Small intestine (tissue), 7 donors: Measurements from ENCODE around the gene CHD6. TPM values are rescaled to one million over a fixed set of nuclear protein-coding genes. Genes with fewer than 3 reads are reported as not detected.

ENCODE experiments used
- DNase-seq, 2 donors: peaks; one replicate each; pipeline versions ENCODE4 v3.0.0 to v3.0.0-alpha.2; 2013
- FAIRE-seq: peaks from 2 replicates; lab custom pipeline; 2012; peaks lifted over from hg19 to GRCh38; lab: Jason Lieb, UNC
- H3K27ac ChIP-seq, 3 donors: one replicate each; pipeline ENCODE4 v1.5.1; 2013; ENCODE audit warnings: low read length in 2 of 3, mild to moderate bottlenecking in 2 of 3, control low read depth in 1 of 3, inconsistent platforms in 1 of 3, low read depth in 1 of 3, moderate library complexity in 1 of 3
- H3K27me3 ChIP-seq, 3 donors: one replicate each; pipeline ENCODE4 v1.6.1; 2013; ENCODE audit warnings: low read length in 3 of 3, inconsistent platforms in 1 of 3; ENCODE audit not compliant: control insufficient read depth in 3 of 3, insufficient read depth in 3 of 3
- H3K36me3 ChIP-seq, 3 donors: one replicate each; pipeline ENCODE4 v1.6.1; 2013; ENCODE audit warnings: low read length in 3 of 3, inconsistent platforms in 1 of 3, low read depth in 1 of 3, mild to moderate bottlenecking in 1 of 3, moderate library complexity in 1 of 3; ENCODE audit not compliant: control insufficient read depth in 3 of 3, insufficient read depth in 2 of 3
- H3K4me1 ChIP-seq, 3 donors: one replicate each; pipeline ENCODE4 v1.6.1; 2013; ENCODE audit warnings: low read length in 2 of 3, inconsistent platforms in 1 of 3, low read depth in 1 of 3, mild to moderate bottlenecking in 1 of 3, moderate library complexity in 1 of 3; ENCODE audit not compliant: control insufficient read depth in 3 of 3, insufficient read depth in 2 of 3
- H3K4me3 ChIP-seq, 3 donors: one replicate each; pipeline ENCODE4 v1.5.1; 2013; ENCODE audit warnings: low read length in 3 of 3, control low read depth in 1 of 3, inconsistent platforms in 1 of 3, low read depth in 1 of 3, mild to moderate bottlenecking in 1 of 3, moderate library complexity in 1 of 3
- H3K9me3 ChIP-seq, 2 donors: one replicate each; pipeline ENCODE4 v1.6.1; 2013; ENCODE audit warnings: low read depth in 1 of 2, low read length in 1 of 2; ENCODE audit not compliant: control insufficient read depth in 2 of 2, insufficient read depth in 1 of 2
- WGBS, 3 donors: extraction: QIAGEN DNeasy Blood & Tissue Kit; methylation state at CpG; one replicate each; pipeline ENCODE4 v1.1.7; 2013; 5-methylcytosine and 5-hydroxymethylcytosine counted together
- polyA plus RNA-seq, 4 donors: library from polyadenylated mRNA; stranded (reverse) in 3 of 4; unstranded in 1 of 4; fragments of 200-250 nt in 3 of 4; fragments of 120-200 nt in 1 of 4; gene quantifications; one replicate each; pipeline versions ENCODE4 v1.2.1 to v1.2.3, GENCODE V29; 2013
- donor health status: healthy with polysubstance abuse.
- donor health status: control.
- donor health status: control.
- donor health status: Bipolar disorder and iron deficiency.
- donor health status: healthy.

CHD6 gene
- polyA plus RNA-seq, 4 donors = 5.3 to 46.7 (median 16.1) TPM

DNA sequence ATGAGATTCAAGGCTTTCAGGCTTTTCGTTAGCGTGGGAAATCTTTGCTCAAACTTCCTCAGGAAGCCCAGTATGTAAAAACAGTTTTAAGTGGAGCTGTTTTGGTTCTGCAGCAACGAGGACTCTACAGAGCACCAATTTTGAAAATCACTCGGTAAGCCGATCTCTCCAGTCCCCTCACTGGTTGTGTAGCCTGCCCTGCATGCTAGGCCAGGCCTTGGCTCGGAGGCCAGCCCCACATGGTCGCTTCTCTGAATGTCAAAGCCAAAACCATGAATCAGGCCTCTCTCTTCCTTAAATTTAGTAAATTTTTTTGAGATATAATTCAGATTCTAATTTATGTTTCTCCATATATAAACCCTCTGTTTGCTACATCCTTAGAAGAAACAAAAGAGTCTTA is 108.0 kb downstream of the CHD6 start:
- FAIRE-seq = no peak
- peaks cover 3 to 17% (median 6%) of the 10 kb centered on the region in 3 donors for H3K36me3 ChIP-seq
- WGBS, 3 donors = 61 to 81% (median 75%) methylated on average over 7 of the region's 7 CpGs
- H3K4me3 ChIP-seq = no peak overlapping the region
- peaks cover 3 to 21% (median 12%) of the 10 kb centered on the region in 3 donors for H3K4me1 ChIP-seq
- H3K27ac ChIP-seq = peak overlapping the region in 1 of 3 donors; percentile 11
- no peak for DNase-seq
- peaks cover 0 to 2% of the 10 kb centered on the region in 2 donors for H3K9me3 ChIP-seq
- H3K27me3 ChIP-seq = no peaks in the 10 kb centered on the region

DNA sequence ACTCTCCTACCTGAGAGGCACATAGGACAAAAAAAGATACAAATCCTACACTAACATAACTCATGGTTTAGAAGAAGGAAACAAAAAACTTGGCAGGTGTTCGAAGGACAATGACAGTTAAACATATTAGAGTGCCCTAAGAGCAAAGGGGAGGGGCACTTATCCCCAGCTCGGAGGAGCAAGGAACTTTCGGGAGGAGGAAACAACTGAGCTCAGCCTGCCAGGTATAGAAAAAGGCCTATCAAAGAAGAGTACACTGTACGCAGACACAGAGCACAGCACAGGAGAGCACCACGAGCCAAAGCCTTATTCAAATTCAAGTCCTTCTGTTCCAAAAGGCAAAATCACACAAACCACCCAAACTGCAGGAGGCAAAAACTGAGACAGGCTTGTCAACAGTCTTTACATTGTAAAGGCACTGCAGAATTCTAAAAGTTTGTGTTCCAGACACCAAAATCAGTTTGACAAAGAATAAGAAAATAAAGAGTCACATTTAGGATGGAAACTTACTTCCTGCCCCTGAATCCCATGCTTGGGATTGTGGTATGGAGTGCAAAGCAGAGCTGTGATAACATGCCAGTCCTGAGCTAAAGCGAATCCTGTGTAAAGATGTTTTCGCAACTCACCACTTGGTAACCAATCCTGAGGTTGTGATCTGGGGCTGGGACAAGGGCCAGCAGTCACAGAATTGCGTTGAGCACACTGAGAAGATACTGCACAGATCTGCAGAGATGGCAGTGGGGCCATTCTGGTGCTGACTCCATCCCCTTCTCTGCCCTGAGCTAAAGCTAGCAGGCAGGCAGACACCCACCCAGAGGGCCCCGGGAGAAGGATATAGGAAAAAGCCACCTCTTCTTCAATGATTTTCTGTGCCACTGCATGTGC is 108.6 kb downstream of the CHD6 start:
- WGBS, 3 donors = 21 to 44% (median 34%) methylated on average over 9 of the region's 9 CpGs
- FAIRE-seq = no peak
- Histone ChIP-seq H3K27me3 (no peaks in the 10 kb centered on the region), H3K9me3 (peaks cover 0 to 7% of the 10 kb centered on the region in 2 donors), H3K27ac (peak overlapping the region in 2 of 3 donors; percentile 11 to 25), H3K4me3 (no peak overlapping the region), H3K36me3 (peaks cover 3 to 16% (median 6%) of the 10 kb centered on the region in 3 donors), H3K4me1 (peaks cover 3 to 21% (median 12%) of the 10 kb centered on the region in 3 donors)
- peak; percentile 21 to 49 for DNase-seq

DNA sequence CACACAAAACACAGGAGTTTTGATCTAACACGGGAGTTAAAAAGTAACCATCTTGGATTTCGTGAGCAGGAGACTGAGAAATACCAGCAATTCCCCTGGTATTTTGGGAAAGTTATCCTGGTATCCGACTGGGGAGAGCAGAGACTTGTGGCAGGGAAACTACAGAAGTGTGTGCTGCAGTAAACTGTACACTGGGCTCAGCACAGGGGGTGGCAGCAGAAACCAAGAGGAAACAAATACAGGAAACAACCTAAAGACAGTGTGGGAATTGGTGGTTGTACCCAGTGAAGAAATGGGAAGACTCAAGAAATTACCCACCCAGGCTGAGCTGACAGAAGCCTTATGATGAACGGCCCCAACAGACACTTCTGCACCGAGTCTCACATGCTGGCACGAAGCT is 109.8 kb downstream of the CHD6 start:
- WGBS, 3 donors = 32 to 49% (median 45%) methylated on average over 6 of the region's 6 CpGs
- DNase-seq (peak in 1 of 2 donors; percentile 8), FAIRE-seq (no peak)
- peaks cover 3 to 21% (median 12%) of the 10 kb centered on the region in 3 donors for H3K4me1 ChIP-seq
- no peak overlapping the region for H3K4me3 ChIP-seq
- peaks cover 0 to 10% of the 10 kb centered on the region in 2 donors for H3K9me3 ChIP-seq
- H3K27ac ChIP-seq = peak overlapping the region in 1 of 3 donors; percentile 61
- H3K36me3 ChIP-seq = peaks cover 3 to 18% (median 6%) of the 10 kb centered on the region in 3 donors
- no peaks in the 10 kb centered on the region for H3K27me3 ChIP-seq

DNA sequence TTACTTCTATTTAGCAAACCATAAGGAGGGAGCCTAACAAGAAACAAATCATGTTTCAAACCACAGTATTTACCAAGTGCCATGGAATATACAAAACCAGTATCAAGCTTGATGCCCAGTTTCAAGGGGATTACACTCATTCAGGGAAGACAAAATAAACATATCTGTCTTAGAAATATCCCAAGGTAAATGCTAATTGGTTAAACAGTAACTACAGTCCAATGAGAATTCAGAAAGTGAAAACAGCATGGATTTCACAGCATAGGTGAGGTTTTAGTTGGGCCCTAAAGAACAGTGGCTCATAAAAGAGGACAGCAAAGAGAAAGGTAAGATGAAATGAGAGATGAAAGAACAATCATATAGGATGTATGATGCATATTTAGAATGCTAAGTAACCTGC is 110.3 kb downstream of the CHD6 start:
- Histone ChIP-seq H3K27me3 (no peaks in the 10 kb centered on the region), H3K9me3 (peaks cover 0 to 10% of the 10 kb centered on the region in 2 donors), H3K27ac (no peak overlapping the region), H3K4me3 (no peak overlapping the region), H3K4me1 (peaks cover 3 to 21% (median 12%) of the 10 kb centered on the region in 3 donors), H3K36me3 (peaks cover 3 to 18% (median 4%) of the 10 kb centered on the region in 3 donors)
- FAIRE-seq = no peak
- peak in 1 of 2 donors; percentile 14 for DNase-seq

DNA sequence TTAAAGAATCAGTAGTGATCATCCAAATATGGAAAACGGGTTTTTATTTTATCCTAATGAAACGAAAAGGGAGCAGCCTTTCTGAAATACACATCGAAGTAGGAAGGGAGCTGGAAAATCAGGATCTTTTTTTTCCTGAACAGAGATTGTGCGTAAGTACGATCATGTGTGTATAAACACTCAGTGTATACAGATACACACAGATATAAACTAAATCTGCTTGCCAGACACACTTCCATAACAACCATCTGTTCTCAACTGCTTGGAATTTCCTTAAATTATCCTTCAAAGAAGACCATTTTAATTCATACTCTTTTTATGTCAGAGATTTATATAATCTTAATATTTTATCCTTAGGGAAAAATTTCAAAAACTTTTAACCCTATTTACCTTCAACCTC is 110.7 kb downstream of the CHD6 start:
- Histone ChIP-seq H3K4me1 (peaks cover 3 to 21% (median 12%) of the 10 kb centered on the region in 3 donors), H3K27ac (no peak overlapping the region), H3K9me3 (peaks cover 0 to 10% of the 10 kb centered on the region in 2 donors), H3K27me3 (no peaks in the 10 kb centered on the region), H3K36me3 (peaks cover 0 to 17% (median under 1%) of the 10 kb centered on the region in 3 donors), H3K4me3 (no peak overlapping the region)
- 73 to 88% (median 84%) methylated on average over 5 of the region's 5 CpGs for WGBS, 3 donors
- DNase-seq (no peak), FAIRE-seq (no peak)

DNA sequence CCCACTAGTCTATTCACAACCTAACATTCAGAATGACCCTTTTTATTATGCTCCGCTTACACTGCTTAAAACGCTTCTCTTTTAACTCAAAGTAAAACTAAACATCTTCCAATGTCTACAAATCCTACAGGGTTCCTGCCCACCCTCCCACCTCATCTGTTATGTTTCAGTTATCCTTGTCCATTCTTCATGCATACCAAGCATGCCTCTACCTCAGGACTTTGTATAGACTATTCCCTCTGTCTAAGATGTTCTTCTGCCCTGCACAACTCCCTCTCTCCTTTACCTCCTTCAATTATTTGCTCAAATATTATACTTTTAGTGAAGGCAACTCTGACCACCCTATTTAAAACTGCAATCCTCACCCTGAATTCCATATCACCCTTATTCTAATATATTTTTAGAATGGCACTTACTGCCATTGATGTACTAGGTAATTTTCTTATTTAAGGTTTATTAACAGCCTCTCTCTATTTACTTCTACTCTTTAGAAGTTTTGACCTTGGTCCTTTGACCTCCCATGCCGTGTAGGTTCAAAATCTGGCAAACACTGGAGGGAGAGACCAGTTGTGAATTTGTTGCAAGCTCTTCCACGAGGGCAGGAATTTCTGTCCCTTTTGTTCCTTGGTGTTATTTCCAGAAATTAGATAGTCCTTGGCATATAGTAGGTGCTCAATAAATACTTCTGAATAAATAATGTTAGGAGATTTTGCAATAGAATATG is 111.8 kb downstream of the CHD6 start:
- Histone ChIP-seq H3K36me3 (peaks cover 0 to 13% (median 0%) of the 10 kb centered on the region in 3 donors), H3K4me1 (peaks cover 3 to 21% (median 10%) of the 10 kb centered on the region in 3 donors), H3K27me3 (no peaks in the 10 kb centered on the region), H3K27ac (no peak overlapping the region), H3K4me3 (no peak overlapping the region), H3K9me3 (peaks cover 0 to 10% of the 10 kb centered on the region in 2 donors)
- WGBS, 3 donors = 75 to 86% (median 85%) methylated on average over 4 of the region's 4 CpGs
- DNase-seq = no peak
- FAIRE-seq = no peak

DNA sequence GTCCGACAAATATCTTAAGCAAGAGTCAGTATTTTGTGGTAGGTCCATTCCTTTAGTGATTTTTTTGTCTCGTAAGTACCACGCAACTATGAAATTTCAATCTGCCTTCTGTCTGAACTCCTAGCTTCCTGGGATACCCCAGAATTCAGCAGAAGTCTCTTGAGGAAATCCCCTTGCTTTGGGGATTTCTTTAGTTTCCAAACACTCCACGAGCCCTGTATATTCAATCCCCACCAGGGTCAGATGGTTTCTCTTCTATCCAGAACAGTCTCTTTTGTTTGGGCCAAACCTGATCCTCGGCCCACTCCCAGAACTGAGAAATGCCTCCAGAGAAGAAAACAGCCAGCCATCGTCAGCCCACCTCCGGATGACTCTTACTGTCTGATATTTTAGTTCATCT is 113.0 kb downstream of the CHD6 start:
- 87 to 95% (median 89%) methylated on average over 7 of the region's 7 CpGs for WGBS, 3 donors
- Histone ChIP-seq H3K27me3 (no peaks in the 10 kb centered on the region), H3K27ac (no peak overlapping the region), H3K4me3 (no peak overlapping the region), H3K4me1 (peaks cover 3 to 16% (median 9%) of the 10 kb centered on the region in 3 donors), H3K36me3 (peaks cover 0 to 13% (median 0%) of the 10 kb centered on the region in 3 donors), H3K9me3 (peaks cover 0 to 10% of the 10 kb centered on the region in 2 donors)
- FAIRE-seq = no peak
- DNase-seq = no peak

DNA sequence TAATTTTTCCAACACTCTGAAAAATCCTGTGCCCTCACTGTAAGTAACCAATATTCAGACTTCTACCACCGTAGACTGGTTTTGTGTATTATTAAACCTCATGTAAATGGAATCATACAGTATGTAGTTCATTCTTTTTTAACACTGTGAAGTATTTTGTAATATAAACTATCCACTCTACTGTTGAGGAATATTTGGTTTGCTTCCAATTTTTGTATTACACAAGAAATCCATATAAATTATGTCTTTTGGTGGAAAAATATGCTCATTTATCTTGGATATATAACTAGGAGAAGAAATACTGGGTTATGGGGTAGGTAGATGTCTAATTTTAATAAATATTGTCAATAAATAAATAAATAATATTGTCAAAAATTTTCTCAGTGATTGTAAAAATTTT is 116.8 kb downstream of the CHD6 start:
- H3K4me3 ChIP-seq = no peak overlapping the region
- WGBS, 3 donors = 33 to 52% (median 43%) methylated on average over 1 of the region's 1 CpG
- H3K27ac ChIP-seq = no peak overlapping the region
- peaks cover 0 to 10% (median 0%) of the 10 kb centered on the region in 3 donors for H3K36me3 ChIP-seq
- DNase-seq (no peak), FAIRE-seq (no peak)
- no peaks in the 10 kb centered on the region for H3K4me1 ChIP-seq
- H3K27me3 ChIP-seq = no peaks in the 10 kb centered on the region
- peaks cover 0 to 10% of the 10 kb centered on the region in 2 donors for H3K9me3 ChIP-seq
